Measurements from ENCODE around the gene KCNK18. TPM values are rescaled to one million over a fixed set of nuclear protein-coding genes. Genes with fewer than 3 reads are reported as not detected.

Gene KCNK18
- total RNA-seq, 4 donors from 2014 or later, result not detected

DNA sequence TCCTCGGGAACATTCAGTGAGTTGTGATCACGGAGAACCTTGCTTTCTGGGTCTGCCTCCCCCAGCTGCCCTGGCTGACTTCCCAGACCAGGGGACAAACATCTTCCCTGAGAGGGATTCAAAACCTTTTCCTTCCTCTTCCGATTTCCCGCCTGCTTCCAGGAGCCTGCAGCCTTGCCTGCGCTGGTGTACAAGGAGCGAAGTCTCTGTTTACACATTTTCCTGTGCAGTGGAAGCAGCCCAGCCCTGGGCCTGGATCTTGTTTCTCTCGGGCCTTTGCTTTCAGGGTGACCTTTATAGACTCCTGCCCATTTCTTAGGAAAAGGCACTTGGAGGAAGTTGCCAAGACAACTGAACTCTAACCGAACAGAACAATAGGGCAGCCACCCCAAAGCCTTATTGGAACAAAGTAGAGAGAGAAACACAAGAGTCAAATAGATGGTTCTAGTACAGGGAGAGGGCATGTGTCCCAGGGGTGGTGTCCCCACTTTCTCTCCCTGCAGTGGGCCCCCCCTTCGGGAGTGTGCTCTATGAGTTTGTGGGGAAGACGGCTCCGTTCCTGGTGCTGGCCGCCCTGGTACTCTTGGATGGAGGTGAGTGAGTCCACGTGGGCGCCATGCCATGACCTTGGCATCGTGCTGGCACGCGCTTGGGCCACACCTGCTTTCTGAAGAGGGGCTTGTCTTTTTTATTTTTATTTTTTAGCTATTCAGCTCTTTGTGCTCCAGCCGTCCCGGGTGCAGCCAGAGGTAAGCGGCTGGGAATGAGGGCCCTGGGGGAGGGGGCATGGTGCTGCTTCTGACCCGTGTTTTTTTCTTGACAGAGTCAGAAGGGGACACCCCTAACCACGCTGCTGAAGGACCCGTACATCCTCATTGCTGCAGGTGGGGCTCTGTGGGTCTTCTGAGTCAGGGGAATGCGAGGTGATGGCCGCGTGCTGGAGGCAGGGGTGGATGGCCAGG is 57.8 kb downstream of the KCNK18 start:
- TF ChIP-seq POLR2A (IDR thresholded peaks at IDR 0.05), result no peak
- TF ChIP-seq, protein P1, sequence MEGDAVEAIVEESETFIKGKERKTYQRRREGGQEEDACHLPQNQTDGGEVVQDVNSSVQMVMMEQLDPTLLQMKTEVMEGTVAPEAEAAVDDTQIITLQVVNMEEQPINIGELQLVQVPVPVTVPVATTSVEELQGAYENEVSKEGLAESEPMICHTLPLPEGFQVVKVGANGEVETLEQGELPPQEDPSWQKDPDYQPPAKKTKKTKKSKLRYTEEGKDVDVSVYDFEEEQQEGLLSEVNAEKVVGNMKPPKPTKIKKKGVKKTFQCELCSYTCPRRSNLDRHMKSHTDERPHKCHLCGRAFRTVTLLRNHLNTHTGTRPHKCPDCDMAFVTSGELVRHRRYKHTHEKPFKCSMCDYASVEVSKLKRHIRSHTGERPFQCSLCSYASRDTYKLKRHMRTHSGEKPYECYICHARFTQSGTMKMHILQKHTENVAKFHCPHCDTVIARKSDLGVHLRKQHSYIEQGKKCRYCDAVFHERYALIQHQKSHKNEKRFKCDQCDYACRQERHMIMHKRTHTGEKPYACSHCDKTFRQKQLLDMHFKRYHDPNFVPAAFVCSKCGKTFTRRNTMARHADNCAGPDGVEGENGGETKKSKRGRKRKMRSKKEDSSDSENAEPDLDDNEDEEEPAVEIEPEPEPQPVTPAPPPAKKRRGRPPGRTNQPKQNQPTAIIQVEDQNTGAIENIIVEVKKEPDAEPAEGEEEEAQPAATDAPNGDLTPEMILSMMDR (IDR thresholded peaks at IDR 0.05), result no peak
- intact Hi-C loops (cut with DNase I; ENCODE audit: low total_unique reads), result no loop called here
- WGBS, 2 donors, result 82 to 85% methylated on average over 26 of the region's 26 CpGs
- no peak overlapping the region for H3K4me3 ChIP-seq (ENCODE audit: low read depth, poor library complexity, severe bottlenecking)
- DNase-seq (ENCODE audit: low spot score in 2 of 2), result peak in 1 of 2 donors; percentile 74

DNA sequence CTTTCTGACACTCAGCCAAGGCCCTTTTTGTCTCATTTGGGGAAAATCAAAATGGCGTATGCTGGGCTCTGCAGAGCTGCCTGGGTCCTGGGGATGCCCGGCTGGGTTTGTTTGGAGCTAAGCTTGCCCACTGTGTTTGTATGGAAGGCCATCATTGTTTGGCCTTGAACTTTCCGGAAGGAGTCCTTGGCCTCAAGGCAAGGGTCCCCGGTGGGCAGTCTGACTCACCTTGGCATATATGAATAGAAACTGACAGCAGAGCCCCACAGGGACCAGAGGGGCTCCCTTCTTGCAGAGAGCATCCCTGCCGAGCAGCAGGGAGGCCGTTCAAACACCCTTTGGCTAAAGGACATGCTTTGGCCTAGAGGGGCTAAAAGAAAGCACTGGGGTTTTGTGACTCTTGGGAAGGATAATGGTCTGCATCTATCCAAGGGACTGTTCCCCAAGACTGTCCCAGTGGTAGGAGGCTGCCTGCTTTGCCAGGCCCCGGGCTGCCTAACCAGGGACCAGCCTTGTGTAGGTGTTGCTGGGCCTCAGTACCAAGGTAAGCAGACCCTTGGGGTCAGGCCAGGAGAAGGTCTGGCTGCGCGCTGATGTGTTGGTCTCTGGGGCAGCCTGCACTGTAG is 58.7 kb downstream of the KCNK18 start:
- intact Hi-C loops (cut with DNase I; ENCODE audit: low total_unique reads), result no loop called here
- DNase-seq (ENCODE audit: low spot score in 2 of 2), result peak in 1 of 2 donors; percentile 15
- TF ChIP-seq POLR2A (IDR thresholded peaks at IDR 0.05), result no peak
- TF ChIP-seq, protein P1 (IDR thresholded peaks at IDR 0.05), result no peak
- WGBS, 2 donors, result 95 to 96% methylated on average over 9 of the region's 9 CpGs
- H3K4me3 ChIP-seq (ENCODE audit: low read depth, poor library complexity, severe bottlenecking), result no peak overlapping the region

DNA sequence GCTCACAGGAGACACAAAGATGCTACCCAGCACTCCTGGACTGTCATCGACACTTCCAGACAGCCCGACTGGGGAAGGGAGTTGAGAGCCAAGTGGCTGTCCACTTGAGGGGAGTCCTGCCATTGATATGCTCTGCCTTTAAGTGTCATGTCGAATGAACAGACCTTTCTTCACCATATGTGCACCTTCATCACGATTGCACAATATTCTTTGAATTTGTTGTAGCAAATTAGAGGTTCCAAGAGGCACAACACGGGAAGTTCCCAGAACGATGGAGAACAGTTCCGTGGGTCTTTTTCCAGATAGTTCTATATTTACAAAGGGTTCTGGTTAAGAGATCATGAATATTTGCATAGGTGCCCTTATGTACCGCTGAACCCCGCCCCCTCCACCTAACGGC is 59.6 kb downstream of the KCNK18 start:
- TF ChIP-seq POLR2A (IDR thresholded peaks at IDR 0.05), result no peak
- TF ChIP-seq, protein P1 (IDR thresholded peaks at IDR 0.05), result no peak
- intact Hi-C loops (cut with DNase I; ENCODE audit: low total_unique reads), result no loop called here
- WGBS, 2 donors, result 77 to 91% methylated on average over 10 of the region's 10 CpGs

DNA sequence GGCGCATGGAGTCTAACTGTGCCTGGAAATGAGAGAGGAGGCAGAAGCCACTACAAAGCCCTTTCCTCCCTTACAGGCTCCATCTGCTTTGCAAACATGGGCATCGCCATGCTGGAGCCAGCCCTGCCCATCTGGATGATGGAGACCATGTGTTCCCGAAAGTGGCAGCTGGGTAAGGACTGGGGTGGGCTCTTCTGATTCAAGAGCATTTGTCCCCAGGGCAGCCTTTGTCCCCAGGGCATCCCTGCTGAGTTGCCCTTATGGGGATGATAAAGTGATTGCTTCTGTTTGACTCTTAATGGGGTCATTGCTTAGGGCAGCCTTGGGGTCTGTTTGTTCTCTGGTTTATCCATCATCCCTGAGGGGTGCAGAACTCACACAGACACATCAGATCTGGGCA is 60.4 kb downstream of the KCNK18 start:
- TF ChIP-seq, protein P1 (IDR thresholded peaks at IDR 0.05), result no peak
- TF ChIP-seq POLR2A (IDR thresholded peaks at IDR 0.05), result no peak
- intact Hi-C loops (cut with DNase I; ENCODE audit: low total_unique reads), result no loop called here
- 80 to 87% methylated on average over 3 of the region's 3 CpGs for WGBS, 2 donors
- no peak overlapping the region for H3K4me3 ChIP-seq (ENCODE audit: low read depth, poor library complexity, severe bottlenecking)
- peak in 1 of 2 donors; percentile 70 for DNase-seq (ENCODE audit: low spot score in 2 of 2)

More for the DNA sequence above, 59.6 kb downstream of the KCNK18 start:
- H3K4me3 ChIP-seq (ENCODE audit: low read depth, poor library complexity, severe bottlenecking), result no peak overlapping the region
- DNase-seq (ENCODE audit: low spot score in 2 of 2), result no peak

DNA sequence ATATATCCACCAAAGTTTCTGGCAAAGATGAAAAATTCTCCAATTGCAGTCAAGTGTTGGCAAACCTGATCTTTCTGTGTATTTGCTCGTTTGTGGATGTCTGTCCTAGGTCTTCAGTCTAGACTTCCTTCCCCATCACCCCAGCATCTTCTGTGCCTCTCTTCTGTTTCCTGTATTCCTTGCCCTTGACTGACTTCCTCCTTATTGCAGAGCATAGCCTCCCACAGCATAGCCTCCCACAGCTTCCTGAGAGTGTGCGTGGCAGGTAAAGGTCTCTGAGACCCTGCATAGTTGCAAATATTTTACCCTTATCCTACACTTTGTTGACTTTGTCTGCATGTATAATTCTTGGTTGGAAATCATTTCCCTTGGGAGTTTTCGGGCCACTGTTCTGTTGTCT is 62.0 kb downstream of the KCNK18 start:
- 62 to 68% methylated on average over 3 of the region's 3 CpGs for WGBS, 2 donors
- intact Hi-C loops (cut with DNase I; ENCODE audit: low total_unique reads), result no loop called here
- no peak overlapping the region for H3K4me3 ChIP-seq (ENCODE audit: low read depth, poor library complexity, severe bottlenecking)
- TF ChIP-seq, protein P1 (IDR thresholded peaks at IDR 0.05), result no peak
- no peak for TF ChIP-seq POLR2A (IDR thresholded peaks at IDR 0.05)
- peak in 1 of 2 donors; percentile 49 for DNase-seq (ENCODE audit: low spot score in 2 of 2)

Small RNAs within 50 kb of the gene (microRNA-seq; reads per million reads assigned to microRNA genes)
- 0 reads per million in 2 donors for gene MIR3663 (ENCODE audit: borderline number of aligned reads in 1 of 2, borderline replicate concordance in 2 of 2)

Other genes with a start within 250 kb of the KCNK18 start
- 10 to 100 TPM; 13.7 to 23.1 (median 16.8) TPM for gene SHTN1, start 192.3 kb upstream of the KCNK18 start, total RNA-seq
- not detected for gene VAX1, start 59.2 kb upstream of the KCNK18 start, total RNA-seq
- 1 to 10 TPM; 4.0 to 4.9 (median 4.4) TPM for gene SLC18A2, start 43.6 kb downstream of the KCNK18 start, total RNA-seq
- gene PDZD8, start 178.0 kb downstream of the KCNK18 start, total RNA-seq, result 10 to 100 TPM; 20.6 to 29.4 (median 27.8) TPM